NCI-H82 treated with DMSO at 0.1 percent for 48 hours (cell line): ENCODE data around the gene RSPO1.
"Not testable (repeated sequence)": the region's sequence is repeated elsewhere in the genome, so short reads cannot be mapped to it uniquely, and the experiment has no call there.

Experiments
- DNase-seq: peaks from one replicate; lab custom pipeline; 2025; ENCODE audit not compliant: unreplicated experiment; lab: John Stamatoyannopoulos, UW

The RSPO1 gene

GRCh38 chr1:37634244-37634991, at the start of gene RSPO1:
RSPO1 (minus strand) TSS chr1:37634892; CDS start chr1:37629661, 5,231 bp downstream.
- no peak for DNase-seq

DNA sequence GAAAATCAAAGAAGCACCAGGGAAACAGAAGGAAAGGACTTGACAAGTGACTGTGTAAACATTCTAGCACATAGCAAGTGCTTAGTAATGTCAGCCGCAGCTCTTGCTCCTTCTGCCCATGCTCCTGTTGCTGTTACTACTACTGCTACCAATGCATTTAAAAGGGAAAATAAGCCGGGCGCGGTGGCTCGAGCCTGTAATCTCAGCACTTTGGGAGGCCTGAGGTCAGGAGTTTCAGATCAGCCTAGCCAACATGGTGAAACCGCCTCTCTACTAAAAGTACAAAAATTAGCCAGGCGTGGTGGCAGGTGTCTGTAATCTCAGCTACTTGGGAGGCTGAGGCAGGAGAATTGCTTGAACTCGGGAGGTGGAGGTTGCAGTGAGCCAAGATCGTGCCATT, 49.5 kb upstream of the RSPO1 start:
- not testable (repeated sequence) for DNase-seq

DNA sequence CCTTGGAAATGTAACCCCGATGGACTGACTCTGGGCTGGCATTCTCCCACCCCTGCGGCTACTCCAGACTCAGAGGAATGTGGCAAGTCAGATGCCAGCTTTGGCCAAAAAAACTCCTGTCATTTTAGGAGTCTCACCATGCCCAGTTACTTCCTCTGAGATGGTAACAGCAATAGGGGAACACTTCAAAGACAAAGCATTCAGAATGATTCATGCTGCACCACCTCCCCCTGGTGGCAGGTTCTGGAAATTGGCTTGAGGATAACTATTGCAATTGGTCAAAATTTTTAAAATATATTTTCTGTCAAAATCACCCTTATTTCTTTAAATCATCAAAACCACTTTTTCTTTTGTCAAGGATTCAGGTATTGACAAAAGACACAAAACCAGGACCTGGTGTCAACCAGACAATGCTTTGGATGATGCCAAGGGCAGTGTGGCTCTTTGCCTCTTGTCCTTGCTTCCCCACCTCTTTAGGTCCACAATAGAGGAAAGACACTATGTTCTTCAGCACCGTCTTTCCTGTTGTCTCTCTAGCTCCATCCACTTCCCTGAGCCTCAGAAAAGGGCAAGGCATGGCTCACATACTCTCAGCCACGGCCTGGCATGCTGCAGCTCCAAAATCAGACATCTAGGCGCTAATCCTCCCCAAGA, 47.8 kb upstream of the RSPO1 start:
- peak; percentile 19 for DNase-seq

- DNase-seq, result no peak
Measured at GRCh38 chr1:37680933-37681332, 46.2 kb upstream of the RSPO1 start.

GRCh38 chr1:37677808-37678207, 43.1 kb upstream of the RSPO1 start:
- DNase-seq, result no peak

DNA sequence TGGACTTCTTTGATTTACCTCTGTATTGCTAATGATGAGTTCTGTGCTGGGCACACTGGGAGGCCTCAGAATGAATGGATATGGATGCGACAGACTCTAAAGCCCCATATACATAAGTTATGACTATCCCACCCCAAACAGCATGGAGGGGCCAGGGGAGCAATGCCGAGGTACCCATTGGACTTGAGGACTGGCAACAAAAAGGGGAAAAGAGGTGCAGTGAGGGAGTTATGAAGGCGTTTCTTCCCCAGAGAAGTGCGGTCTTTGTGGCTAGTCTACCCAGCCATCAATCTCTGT, 42.4 kb upstream of the RSPO1 start:
- no peak for DNase-seq

GRCh38 chr1:37676281-37677142, 41.8 kb upstream of the RSPO1 start:
- DNase-seq, result no peak

- DNase-seq, result no peak
Measured at GRCh38 chr1:37673920-37674319, 39.2 kb upstream of the RSPO1 start.

- no peak for DNase-seq
Measured at GRCh38 chr1:37672136-37672870, 37.6 kb upstream of the RSPO1 start.

GRCh38 chr1:37671261-37671660, 36.6 kb upstream of the RSPO1 start:
- no peak for DNase-seq

DNA sequence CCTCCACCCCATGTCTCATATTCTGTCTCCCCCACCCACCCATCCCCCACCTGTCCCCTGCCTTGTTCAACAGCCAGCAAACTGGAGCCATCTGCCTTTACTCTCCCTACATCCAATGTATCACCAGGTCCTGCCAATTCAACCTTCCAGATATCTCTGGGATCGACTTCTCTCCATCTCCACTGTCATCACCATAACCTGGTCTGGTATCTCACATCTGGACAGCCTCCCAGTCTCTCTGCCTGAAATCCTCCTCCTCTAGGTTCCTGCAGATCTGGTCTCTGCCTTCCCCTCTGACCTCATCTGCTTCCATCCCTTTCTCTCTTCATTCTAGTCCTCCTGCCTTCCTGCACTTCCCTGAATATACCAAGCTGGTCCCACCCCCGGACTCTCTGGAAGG, 35.4 kb upstream of the RSPO1 start:
- DNase-seq, result no peak

DNA sequence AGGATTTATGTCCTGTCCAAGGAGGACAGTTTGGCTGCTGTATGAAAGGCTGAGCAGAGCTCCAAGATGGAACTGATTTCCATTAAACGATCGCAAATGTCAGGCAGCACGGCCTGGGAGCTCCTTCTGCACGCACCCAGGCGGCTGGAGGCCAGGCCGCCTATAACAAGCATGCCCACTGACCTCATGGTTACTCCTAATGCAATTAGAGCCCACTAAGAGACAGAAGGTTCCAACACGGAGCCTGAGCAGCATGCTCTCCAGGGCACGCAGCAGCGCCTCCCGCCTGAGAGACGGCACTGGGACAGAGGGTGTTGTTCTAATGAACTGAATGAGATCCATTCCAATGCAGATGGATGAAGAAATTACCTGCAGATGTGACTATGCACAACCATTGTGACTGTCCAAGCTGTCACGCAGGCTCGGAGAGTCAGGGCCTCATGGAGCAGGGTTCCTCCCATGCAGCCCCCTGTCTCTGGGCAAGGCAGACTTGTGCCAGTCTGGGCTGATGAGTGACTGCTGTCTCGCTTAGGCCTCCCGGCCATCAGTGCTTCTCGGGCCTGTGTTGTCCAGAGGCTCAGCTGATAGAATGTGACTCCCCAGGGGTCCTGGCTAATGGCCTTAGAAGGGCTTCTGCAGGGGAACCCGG, 32.5 kb upstream of the RSPO1 start:
- no peak for DNase-seq

DNA sequence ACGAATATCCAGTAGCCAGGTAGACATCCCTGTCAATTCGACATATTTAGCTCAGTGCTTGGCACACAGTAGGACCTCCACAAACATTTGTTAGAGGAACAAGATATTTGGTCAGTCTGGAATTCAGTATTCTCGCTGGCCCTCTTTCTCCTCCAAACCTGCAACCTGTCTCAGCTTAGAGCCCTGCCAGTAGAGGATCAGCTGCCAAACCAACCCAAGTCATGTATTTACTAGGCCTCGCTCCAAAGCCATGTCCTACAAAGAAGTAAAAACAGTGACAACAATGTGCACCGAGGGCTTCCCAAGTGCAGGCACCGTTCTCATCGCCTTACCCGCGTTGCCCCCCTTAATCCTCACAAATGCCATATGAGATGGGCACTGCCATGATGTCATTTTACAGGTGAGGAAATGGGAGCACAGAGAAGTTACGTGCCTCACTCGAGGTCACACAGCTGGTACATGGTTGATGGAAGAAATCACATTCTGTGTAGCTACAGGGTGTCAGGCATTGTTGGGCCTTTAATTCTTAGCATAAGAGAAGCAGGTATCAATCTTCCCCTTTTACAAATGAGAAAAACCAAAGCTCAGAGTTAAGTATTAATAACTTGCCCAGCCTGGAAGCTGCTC, 31.7 kb upstream of the RSPO1 start:
- no peak for DNase-seq

DNA sequence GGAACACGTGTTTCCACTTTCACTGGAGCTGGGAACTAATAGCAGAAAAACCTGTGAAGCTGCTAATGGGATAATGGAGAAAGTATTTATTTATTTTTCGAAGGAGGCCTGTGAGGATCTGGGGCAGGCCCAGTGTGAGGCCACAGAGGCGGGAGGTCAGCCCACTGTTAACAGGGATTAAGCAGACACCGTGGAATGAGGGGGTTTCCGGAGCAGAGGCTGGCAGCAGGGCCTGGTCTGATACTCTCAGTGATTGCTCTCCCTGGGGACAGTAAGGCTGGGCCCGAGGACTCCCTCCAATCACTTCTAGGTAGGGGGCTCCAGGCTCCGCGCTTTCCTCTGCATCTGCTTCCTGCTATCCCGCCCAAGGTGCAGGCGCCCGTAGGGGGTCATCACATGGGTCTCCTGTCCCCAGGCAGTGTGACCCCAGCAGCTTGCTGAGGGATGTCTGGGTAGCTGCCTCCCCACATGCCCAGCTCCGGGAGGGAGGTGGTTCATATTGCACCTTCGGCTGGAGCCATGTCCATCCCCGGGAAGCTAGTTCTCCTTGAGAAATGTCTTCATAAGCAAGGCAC, 28.8 kb upstream of the RSPO1 start:
- DNase-seq, result no peak

DNA sequence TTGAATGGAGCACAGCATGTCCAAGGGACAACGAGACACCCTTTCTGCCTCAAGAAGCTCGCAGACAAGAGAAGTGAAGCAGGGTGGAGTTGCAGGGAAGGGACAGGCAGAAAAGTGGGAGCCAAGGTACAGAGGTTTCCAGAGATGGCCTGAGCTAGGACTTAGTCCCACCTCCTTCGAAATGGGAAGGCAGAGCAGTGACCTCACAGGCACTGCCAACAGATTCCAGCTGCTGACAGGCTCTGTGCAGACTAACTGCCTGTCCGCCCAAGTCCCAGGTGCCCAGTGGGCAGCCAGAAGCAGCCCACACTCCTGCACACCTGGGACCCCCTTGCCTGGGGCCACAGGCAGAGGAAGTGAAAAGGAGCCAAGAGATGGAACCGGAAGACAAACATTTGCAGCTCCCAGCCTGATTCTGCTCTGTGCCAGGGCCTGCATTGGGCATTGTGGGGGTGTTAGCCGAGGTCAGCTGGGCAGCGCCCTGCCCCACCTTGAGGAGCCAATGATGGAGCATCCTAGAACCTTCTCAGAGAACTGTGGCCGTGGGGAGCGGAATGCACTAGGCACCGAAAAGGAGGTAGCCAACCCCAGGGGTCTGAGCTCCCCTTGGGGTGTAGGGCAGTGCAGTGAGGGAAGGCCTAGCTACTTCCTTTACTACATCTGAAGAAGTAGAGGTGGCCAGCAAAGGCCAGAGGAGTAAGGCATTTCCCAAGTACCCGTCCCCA, 27.5 kb upstream of the RSPO1 start:
- DNase-seq, result no peak

DNA sequence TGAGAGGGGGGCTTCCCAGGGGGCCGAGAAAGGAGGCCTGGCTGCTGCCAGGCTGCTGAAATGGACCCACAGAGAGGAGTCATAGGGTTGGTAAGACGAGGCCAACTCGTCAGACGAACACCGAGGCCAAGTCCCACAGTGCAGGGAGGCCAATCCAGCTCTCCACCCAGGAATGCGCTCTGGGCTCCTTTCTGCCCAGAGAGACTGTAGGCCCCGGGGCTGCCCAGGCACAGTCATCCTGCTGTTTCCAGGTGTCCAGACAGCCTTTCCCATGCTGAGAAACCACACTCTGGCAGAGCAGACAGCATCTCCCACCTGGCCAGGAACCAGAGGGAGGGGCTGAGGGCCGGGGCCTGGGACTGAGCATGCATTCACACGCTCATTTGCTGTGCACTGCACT, 26.7 kb upstream of the RSPO1 start:
- no peak for DNase-seq

- DNase-seq, result no peak
Measured at GRCh38 chr1:37660664-37661063, 26.0 kb upstream of the RSPO1 start.

DNA sequence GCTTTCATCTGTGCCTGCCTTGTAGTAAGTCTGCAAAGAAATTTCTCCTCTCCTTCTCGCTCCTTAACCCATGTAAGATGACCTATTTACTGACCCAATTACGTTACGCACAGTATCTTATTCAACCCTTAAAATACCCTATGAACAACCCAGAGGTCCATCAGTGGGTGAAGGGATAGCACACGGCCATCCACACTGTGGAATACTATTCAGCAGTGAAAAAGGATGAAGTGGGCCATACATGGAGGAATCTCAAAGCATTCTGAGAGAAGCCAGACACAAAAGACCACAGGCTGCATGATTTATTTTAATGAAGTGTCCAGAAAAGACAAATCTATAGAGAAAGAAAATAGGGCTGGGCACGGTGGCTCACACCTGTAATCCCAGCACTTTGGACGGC, 23.8 kb upstream of the RSPO1 start:
- DNase-seq, result no peak

GRCh38 chr1:37657620-37658412, 23.1 kb upstream of the RSPO1 start:
- DNase-seq, result no peak
